Aorta (tissue), 5 donors: ENCODE data around the gene GALR2. TPM values are rescaled to one million over a fixed set of nuclear protein-coding genes. Genes with fewer than 3 reads are reported as not detected.

Experiments used
- ATAC-seq: fragments of 200-7000 bp; cut with Tn5 transposase; one replicate; pipeline ENCODE4 v1.9.1; 2022; ENCODE audit warnings: moderate library complexity; ENCODE audit not compliant: low FRiP score
- DNase-seq, 2 donors: peaks; one replicate each; pipeline ENCODE4 v3.0.0-alpha.2; 2020
- H3K27ac ChIP-seq, 2 donors: one replicate each; pipeline ENCODE4 v1.5.1; 2013; ENCODE audit warnings: low read length in 2 of 2, mild to moderate bottlenecking in 2 of 2, moderate library complexity in 2 of 2, control low read depth in 1 of 2, inconsistent platforms in 1 of 2, low read depth in 1 of 2
- H3K27me3 ChIP-seq, 2 donors: one replicate each; pipeline ENCODE4 v1.6.1; 2013; ENCODE audit warnings: control low read depth in 1 of 2, low read length in 1 of 2, mild to moderate bottlenecking in 1 of 2, moderate library complexity in 1 of 2; ENCODE audit not compliant: insufficient read depth in 2 of 2, control insufficient read depth in 1 of 2
- H3K36me3 ChIP-seq, 2 donors: one replicate each; pipeline ENCODE4 v1.6.1; 2013; ENCODE audit warnings: control low read depth in 1 of 2, low read length in 1 of 2, mild to moderate bottlenecking in 1 of 2; ENCODE audit not compliant: insufficient read depth in 2 of 2, control insufficient read depth in 1 of 2
- H3K4me1 ChIP-seq, 2 donors: one replicate each; pipeline ENCODE4 v1.6.1; 2013; ENCODE audit warnings: low read length in 2 of 2, control low read depth in 1 of 2, mild to moderate bottlenecking in 1 of 2, moderate library complexity in 1 of 2; ENCODE audit not compliant: insufficient read depth in 2 of 2, control insufficient read depth in 1 of 2
- H3K4me3 ChIP-seq, 2 donors: one replicate each; pipeline ENCODE4 v1.5.1; 2013; ENCODE audit warnings: low read length in 2 of 2, control low read depth in 1 of 2, mild to moderate bottlenecking in 1 of 2
- H3K9me3 ChIP-seq: one replicate; pipeline ENCODE4 v1.6.1; 2013; ENCODE audit warnings: mild to moderate bottlenecking, low read length; ENCODE audit not compliant: control insufficient read depth
- WGBS, 2 donors: extraction: QIAGEN DNeasy Blood & Tissue Kit; methylation state at CpG; one replicate each; pipeline ENCODE4 v1.1.7; 2013; 5-methylcytosine and 5-hydroxymethylcytosine counted together
- intact Hi-C, 2 donors: fragments of 100-400 bp; cut with DNase I; formaldehyde crosslinking; loops; one replicate each; pipeline versions ENCODE4 v1.14.2 to v1.15.0; 2022
- polyA plus RNA-seq, 2 donors: library from polyadenylated mRNA; stranded (reverse); fragments of 200-250 nt; gene quantifications; one replicate each; pipeline ENCODE4 v1.2.3, GENCODE V29; 2013
- total RNA-seq, 2 donors: library from RNA; stranded (reverse); fragmentation: NEBNext Ultra II Directional; extraction: Animal tissue kit (Norgen Biotek cat#: 25700); gene quantifications; one replicate each; pipeline ENCODE4 v1.2.1, GENCODE V29; 2021
- donor health status: healthy with polysubstance abuse.
- donor health status: Bipolar disorder and iron deficiency.
- donor health status: DM: no; HTN: no; CAD: no.
- donor health status: DM: no; HTN: no; CAD: no.
- donor health status: DM: yes; HTN: yes; CAD: no.

The GALR2 gene
- total and polyA plus RNA-seq, 4 donors: not detected

DNA sequence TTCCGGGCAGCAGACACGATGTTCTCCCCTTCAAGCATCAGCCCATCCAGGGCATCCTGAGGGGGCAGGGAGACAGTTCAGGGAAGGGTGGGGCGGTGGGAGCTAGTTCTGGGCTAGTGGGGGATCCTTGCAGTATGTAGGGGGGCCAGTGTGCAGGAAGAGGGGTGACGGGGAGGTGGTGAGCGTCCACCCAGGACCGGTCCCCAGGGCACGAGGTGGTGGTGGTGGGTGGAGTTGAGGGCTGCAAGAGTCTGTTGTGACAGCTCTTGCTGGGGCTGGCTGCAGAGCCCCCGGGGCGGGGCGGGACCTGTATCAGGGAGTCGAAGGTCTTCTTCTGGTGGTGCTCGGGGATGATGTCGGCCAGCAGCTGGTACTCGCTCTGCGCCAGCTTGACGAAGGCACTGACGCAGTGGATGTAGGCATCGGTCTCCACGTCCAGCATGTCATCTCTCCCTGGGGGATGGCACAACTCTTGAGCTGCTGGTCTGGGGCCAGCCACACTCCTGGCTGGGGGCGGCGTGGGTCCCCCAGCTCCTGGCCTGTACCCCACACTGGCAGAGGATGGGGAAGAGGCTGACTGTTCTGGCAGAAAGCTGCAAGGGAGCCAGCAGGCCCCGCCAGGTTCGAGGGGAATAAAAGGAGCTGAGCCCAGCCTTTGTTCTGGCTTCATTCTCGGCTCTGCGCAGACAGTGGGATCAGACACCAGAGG lies 14.4 kb downstream of the GALR2 start:
- WGBS, 2 donors: 92 to 93% methylated on average over 25 of the region's 25 CpGs
- no peaks in the 10 kb centered on the region for H3K27me3 ChIP-seq
- intact Hi-C loops: no loop called here
- H3K36me3 ChIP-seq: peaks cover 5 to 16% of the 10 kb centered on the region in 2 donors
- no peak overlapping the region for H3K4me3 ChIP-seq
- no peak for ATAC-seq
- H3K4me1 ChIP-seq: no peaks in the 10 kb centered on the region
- H3K27ac ChIP-seq: no peak overlapping the region
- peak in 1 of 2 donors; percentile 67 for DNase-seq
- no peaks in the 10 kb centered on the region for H3K9me3 ChIP-seq

DNA sequence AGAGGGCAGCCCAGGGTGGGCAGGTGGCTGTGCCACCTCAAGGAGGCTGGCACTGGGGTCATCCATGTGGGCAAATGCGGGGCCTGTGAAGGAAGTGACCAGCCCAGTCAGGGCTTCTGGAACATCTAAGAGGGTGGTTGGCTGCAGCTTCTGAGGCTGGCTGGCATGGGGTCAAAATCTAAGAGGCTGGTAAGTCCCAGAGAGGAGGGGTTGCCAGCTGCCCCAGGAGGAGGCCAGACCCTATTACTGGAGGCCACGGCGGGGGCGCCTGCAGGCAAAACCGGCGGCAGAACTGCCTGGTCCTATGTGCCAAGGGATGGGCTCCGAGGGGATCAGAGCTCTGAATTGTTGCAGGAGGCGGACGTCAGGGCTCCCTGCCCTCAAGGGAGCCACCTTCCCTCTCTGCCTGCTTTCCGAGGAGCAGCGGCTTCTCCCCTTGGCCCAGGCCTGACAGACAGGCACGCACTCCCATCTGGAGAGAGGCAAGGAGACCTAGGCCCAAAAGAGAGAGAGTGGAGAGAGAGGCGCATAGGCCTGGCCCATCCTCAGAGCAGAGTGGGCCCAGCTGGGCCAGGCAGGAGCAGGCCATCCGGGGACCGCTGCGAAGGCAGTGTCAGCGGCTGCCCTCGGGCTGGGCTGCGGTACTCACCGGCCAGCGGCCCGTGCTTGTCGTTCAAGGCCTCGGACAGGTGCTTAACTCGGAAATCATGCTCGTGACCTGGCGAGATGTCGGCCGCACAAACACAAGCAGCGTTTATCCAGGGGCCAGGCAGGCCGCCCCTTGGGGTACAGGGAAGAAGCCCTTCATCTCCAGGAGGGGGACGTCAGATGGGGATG lies 15.3 kb downstream of the GALR2 start:
- no peak overlapping the region for H3K27ac ChIP-seq
- peaks cover 6 to 17% of the 10 kb centered on the region in 2 donors for H3K36me3 ChIP-seq
- 91 to 92% methylated on average over 29 to 32 of the region's 32 CpGs for WGBS, 2 donors

DNA sequence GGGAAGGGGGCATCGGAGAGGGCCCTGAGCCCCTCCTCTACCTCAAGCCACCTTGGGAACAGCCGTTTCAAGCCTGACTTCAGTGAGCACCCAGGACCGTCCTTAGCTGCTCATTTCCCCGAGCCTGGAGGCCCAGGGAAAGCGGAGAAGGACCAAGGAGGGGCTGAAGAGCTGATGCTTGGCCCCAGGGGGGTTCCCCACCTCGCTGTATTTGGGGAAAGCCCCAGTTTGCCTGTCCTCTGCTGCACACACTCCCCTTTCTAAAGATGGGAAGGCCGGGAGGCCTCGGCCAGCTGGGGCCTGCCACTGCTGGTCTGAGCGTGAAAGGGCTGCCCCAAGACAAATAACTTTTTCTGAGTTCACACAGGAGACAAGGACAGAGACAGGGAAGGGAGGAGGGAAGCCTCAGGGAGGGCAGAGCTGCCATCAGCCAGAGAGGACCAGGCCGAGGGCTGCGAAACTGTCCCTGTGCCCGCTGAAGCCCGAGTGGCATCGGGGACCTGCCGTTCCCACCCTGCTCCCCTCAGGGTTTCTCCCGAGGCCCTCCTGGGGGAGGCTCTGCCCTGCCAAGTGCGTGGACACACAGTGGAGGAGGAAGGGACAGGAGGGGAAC lies 16.0 kb downstream of the GALR2 start:
- intact Hi-C loops: no loop called here
- H3K36me3 ChIP-seq: peaks cover 6 to 13% of the 10 kb centered on the region in 2 donors
- WGBS, 2 donors: 86 to 89% methylated on average over 17 of the region's 17 CpGs

More for the DNA sequence above, 15.3 kb downstream of the GALR2 start:
- Histone ChIP-seq H3K4me3 (no peak overlapping the region), H3K4me1 (no peaks in the 10 kb centered on the region), H3K27me3 (no peaks in the 10 kb centered on the region), H3K9me3 (no peaks in the 10 kb centered on the region)
- no peak for ATAC-seq
- DNase-seq: peak in 1 of 2 donors; percentile 67
- intact Hi-C loops: no loop called here

DNA sequence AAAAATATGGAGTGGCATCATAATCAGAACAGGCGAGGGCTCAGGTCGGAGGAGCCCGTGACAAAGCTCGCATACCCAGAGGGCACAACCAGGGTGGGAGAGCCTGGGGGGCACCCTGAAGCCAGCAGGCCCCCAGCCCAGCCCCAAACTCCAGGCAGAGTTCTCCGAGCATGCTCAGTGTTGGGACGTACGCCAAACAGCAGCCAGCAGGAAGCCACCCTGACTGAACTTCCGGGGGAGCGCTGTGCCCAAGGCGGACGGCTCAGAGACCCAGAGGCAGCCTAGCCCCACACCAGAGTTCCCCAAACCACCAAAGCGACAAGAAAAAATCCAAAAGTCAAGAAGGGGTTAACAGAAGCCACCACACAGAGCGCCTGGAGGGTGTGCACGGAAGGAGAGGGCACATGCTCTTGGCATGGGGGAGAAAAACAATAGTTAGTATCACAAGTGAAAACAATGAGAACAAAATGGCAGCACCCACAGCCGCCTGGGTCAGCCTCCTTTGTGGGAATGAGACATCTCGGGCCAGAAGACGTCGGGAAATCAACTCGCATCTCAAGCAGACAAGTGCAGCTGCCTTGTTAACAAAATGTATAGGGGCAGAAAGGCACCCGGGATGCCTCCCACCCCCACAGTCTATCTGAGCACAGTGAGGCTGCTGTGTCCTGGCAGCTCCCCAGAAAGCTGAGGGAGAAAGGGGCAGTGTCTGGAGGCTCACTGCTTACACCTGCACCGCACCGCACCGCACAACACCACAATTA lies 17.1 kb downstream of the GALR2 start:
- H3K9me3 ChIP-seq: no peaks in the 10 kb centered on the region
- intact Hi-C loops: no loop called here
- no peak overlapping the region for H3K4me3 ChIP-seq
- no peak overlapping the region for H3K27ac ChIP-seq
- H3K4me1 ChIP-seq: no peaks in the 10 kb centered on the region
- H3K36me3 ChIP-seq: peaks cover 6 to 15% of the 10 kb centered on the region in 2 donors
- 73 to 79% methylated on average over 23 of the region's 23 CpGs for WGBS, 2 donors
- H3K27me3 ChIP-seq: no peaks in the 10 kb centered on the region
- ATAC-seq: no peak
- DNase-seq: peak in 1 of 2 donors; percentile 71

More for the DNA sequence above, 16.0 kb downstream of the GALR2 start:
- Histone ChIP-seq H3K27ac (no peak overlapping the region), H3K4me3 (no peak overlapping the region), H3K27me3 (no peaks in the 10 kb centered on the region), H3K4me1 (no peaks in the 10 kb centered on the region), H3K9me3 (no peaks in the 10 kb centered on the region)
- peak in 1 of 2 donors; percentile 64 for DNase-seq
- no peak for ATAC-seq

DNA sequence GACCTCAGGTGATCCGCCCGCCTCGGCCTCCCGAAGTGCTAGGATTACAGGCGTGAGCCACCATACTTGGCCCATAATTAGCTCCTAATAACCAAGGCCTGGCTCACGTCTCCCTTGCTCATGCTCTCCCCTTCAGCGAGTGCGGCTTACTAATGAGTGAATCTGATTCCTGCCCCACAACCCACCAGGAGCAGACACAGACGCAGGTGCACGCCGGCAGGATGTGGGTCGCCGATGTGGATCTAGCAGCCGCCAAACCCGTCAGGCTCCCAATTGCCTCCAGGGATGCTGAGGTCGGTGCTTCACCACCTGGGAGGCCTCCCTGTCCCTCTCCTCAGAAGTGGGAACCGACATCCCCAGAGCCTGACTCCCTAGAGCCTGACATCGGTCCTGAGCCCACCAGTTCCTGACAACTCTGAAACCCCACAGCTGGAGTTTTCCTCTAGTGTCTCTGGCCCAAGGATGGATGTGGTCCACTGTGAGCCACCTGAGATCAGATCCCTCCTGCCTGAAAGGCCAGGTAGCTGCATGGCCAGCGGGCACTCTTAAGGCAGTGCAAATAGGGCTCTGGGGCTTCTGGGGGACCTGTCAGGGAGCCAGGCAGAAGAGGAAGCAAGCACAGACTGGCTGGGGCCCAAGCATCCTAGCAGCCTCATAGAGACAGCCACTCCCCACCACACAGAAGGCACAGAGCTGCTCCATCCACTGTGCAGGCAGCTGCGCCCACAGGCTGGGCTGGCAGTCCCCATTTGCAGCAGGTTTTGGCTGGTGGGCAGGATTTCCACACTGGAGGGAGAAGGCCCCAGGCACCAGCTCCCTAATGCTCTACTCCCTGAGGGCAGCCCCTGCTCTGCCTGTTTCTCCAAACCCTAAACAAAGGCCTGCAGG lies 18.2 kb downstream of the GALR2 start:
- DNase-seq (peak in 1 of 2 donors; percentile 43), ATAC-seq (no peak)
- Histone ChIP-seq H3K27me3 (no peaks in the 10 kb centered on the region), H3K4me1 (no peaks in the 10 kb centered on the region), H3K27ac (no peak overlapping the region), H3K4me3 (no peak overlapping the region), H3K36me3 (peaks cover 6 to 15% of the 10 kb centered on the region in 2 donors), H3K9me3 (no peaks in the 10 kb centered on the region)
- WGBS, 2 donors: 93 to 95% methylated on average over 19 to 20 of the region's 20 CpGs
- intact Hi-C loops: no loop called here

DNA sequence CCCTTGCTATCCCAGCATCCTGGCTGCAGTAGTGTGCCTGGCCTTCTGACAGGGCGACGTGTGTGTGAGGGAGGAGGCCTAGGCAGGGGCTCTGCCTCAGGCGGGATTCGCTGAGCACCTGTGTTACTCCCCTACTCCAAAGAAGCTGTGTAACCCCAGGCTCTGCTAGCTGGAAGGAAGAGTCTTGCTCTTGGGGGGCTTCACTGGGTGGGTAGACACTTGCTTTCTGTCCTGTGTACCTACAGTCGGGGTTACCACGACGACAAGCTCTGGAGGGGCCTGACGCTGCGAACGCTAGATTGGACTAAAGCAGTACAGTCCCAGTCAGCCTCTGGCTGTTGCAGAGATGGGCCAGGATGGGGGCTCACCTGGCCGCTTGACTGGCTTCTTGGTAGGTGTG lies 19.5 kb downstream of the GALR2 start:
- WGBS, 2 donors: 83 to 95% methylated on average over 11 of the region's 11 CpGs
- DNase-seq (peak in 1 of 2 donors; percentile 55), ATAC-seq (no peak)
- Histone ChIP-seq H3K27ac (no peak overlapping the region), H3K4me1 (no peaks in the 10 kb centered on the region), H3K27me3 (no peaks in the 10 kb centered on the region), H3K4me3 (no peak overlapping the region), H3K9me3 (no peaks in the 10 kb centered on the region), H3K36me3 (peaks cover 6 to 9% of the 10 kb centered on the region in 2 donors)
- intact Hi-C loops: no loop called here

DNA sequence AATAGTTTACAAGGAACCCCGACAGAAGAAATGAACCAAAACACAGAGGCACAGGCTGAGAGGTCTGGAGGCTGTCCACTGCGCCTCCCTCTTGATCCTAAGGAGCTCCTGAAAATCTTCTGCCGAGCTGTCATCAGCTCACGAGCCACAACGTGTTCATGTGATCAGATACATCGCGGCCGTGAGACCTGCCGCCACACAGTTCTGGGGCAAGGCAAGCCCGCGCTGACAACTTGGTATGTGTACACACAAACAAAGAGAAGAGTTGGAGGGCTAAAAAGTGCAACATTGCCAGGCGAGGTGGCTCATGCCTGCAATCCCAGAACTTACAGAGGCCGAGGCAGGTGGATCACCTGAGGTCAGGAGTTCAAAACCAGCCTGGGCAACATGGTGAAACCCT lies 21.4 kb downstream of the GALR2 start:
- ATAC-seq (no peak), DNase-seq (peak in 1 of 2 donors; percentile 64)
- H3K27ac ChIP-seq: no peak overlapping the region
- intact Hi-C loops: no loop called here
- no peak overlapping the region for H3K4me3 ChIP-seq
- H3K4me1 ChIP-seq: no peaks in the 10 kb centered on the region
- H3K9me3 ChIP-seq: no peaks in the 10 kb centered on the region
- peaks cover 6% of the 10 kb centered on the region in 2 donors for H3K36me3 ChIP-seq
- H3K27me3 ChIP-seq: no peaks in the 10 kb centered on the region
- 83 to 92% methylated on average over 13 of the region's 13 CpGs for WGBS, 2 donors
